H1 (cell line): Measurements from ENCODE around the gene ZNF746. TPM values are rescaled to one million over a fixed set of nuclear protein-coding genes. Genes with fewer than 3 reads are reported as not detected.

ENCODE experiments used
- CTCF ChIA-PET: fragments of 300-600 bp; sonication (Branson Sonifier 250); formaldehyde crosslinking; loops from one replicate; lab custom pipeline; 2021; ENCODE audit not compliant: partially characterized antibody; lab: Charles Lee
- POLR2A ChIA-PET: fragments of 300-600 bp; sonication (Branson Sonifier 250); formaldehyde crosslinking; loops from one replicate; lab custom pipeline; 2021; ENCODE audit warnings: inconsistent platforms; ENCODE audit not compliant: partially characterized antibody; lab: Charles Lee
- DNase-seq, 2 experiments: peaks; one replicate each; pipeline versions ENCODE4 v3.0.0 to v3.0.0-alpha.2; 2010 to 2022; ENCODE audit warnings: low spot score in 2 of 2, low read depth in 1 of 2, mixed read lengths in 1 of 2
- FAIRE-seq: peaks from 2 replicates; lab custom pipeline; 2011; peaks lifted over from hg19 to GRCh38; lab: Jason Lieb, UNC
- H2AFZ ChIP-seq: 2 replicates; pipeline ENCODE4 v1.8.1; 2012; ENCODE audit warnings: low read length, inconsistent platforms
- H2AK5ac ChIP-seq: 2 replicates; pipeline ENCODE4 v1.6.1; 2013; ENCODE audit warnings: low read depth, low read length
- H2BK120ac ChIP-seq: replicated peaks from 2 replicates; pipeline ENCODE3; 2013; ENCODE audit warnings: low read depth, low read length, inconsistent platforms
- H2BK12ac ChIP-seq: 2 replicates; pipeline ENCODE4 v1.6.1; 2013; ENCODE audit warnings: low read depth, low read length
- H2BK15ac ChIP-seq: 2 replicates; pipeline ENCODE4 v1.6.1; 2013; ENCODE audit warnings: low read length
- H2BK20ac ChIP-seq: 2 replicates; pipeline ENCODE4 v1.6.1; 2013; ENCODE audit warnings: low read length
- H2BK5ac ChIP-seq: 2 replicates; pipeline ENCODE4 v1.6.1; 2013; ENCODE audit warnings: low read depth, low read length
- H3K14ac ChIP-seq: 2 replicates; pipeline ENCODE4 v1.6.1; 2013; ENCODE audit warnings: inconsistent platforms; ENCODE audit not compliant: insufficient read length
- H3K18ac ChIP-seq: 2 replicates; pipeline ENCODE4 v1.6.1; 2013; ENCODE audit warnings: low read length; ENCODE audit errors: extremely low read depth
- H3K23ac ChIP-seq: 2 replicates; pipeline ENCODE4 v1.6.1; 2013; ENCODE audit warnings: inconsistent platforms; ENCODE audit not compliant: insufficient read length
- H3K23me2 ChIP-seq: 2 replicates; pipeline ENCODE4 v1.6.1; 2013; ENCODE audit warnings: low read depth, low read length
- H3K27ac ChIP-seq: 2 replicates; pipeline ENCODE4 v1.6.1; 2011; ENCODE audit warnings: low read depth, low read length, inconsistent platforms
- H3K27me3 ChIP-seq, 4 experiments: replicated peaks in 1 of 4; 1 replicate in 1 of 4; 2 replicates in 3 of 4; pipeline versions ENCODE4 v1.6.1 to v1.8.1; 2011 to 2013; ENCODE audit warnings: low read length in 3 of 4, mild to moderate bottlenecking in 3 of 4, inconsistent platforms in 2 of 4, mixed read lengths in 2 of 4, moderate library complexity in 1 of 4; ENCODE audit not compliant: control insufficient read depth in 3 of 4, insufficient read depth in 3 of 4; ENCODE audit errors: extremely low read depth in 1 of 4
- H3K36me3 ChIP-seq, 4 experiments: 2 replicates each; pipeline versions ENCODE4 v1.6.1 to v1.8.1; 2011 to 2013; ENCODE audit warnings: mild to moderate bottlenecking in 4 of 4, low read length in 3 of 4, moderate library complexity in 2 of 4, control low read depth in 1 of 4, inconsistent platforms in 1 of 4; ENCODE audit not compliant: insufficient read depth in 4 of 4, control insufficient read depth in 2 of 4
- H3K4ac ChIP-seq: replicated peaks from 2 replicates; pipeline ENCODE3; 2013; ENCODE audit warnings: low read length, low read depth, mixed read lengths, inconsistent platforms; ENCODE audit not compliant: insufficient read length
- H3K4me1 ChIP-seq, 4 experiments: replicated peaks in 1 of 4; 1 replicate in 1 of 4; 2 replicates in 3 of 4; pipeline versions ENCODE4 v1.6.1 to v1.8.1; 2011 to 2013; ENCODE audit warnings: low read length in 3 of 4, inconsistent platforms in 2 of 4, mixed read lengths in 1 of 4; ENCODE audit not compliant: insufficient read depth in 4 of 4, control insufficient read depth in 3 of 4
- H3K4me2 ChIP-seq, 2 experiments: 2 replicates each; pipeline versions ENCODE4 v1.6.1 to v1.8.1; 2011 to 2013; ENCODE audit warnings: low read depth in 2 of 2, low read length in 2 of 2, control low read depth in 1 of 2, inconsistent platforms in 1 of 2, mild to moderate bottlenecking in 1 of 2; ENCODE audit not compliant: insufficient read depth in 1 of 2
- H3K4me3 ChIP-seq, 4 experiments: fragments of 200-600, 300-600 bp in 1 of 4; sonication (generic), shearing (Covaris generic), sonication (Bioruptor Twin) in 1 of 4; 2 replicates each; pipeline versions ENCODE4 v1.5.1 to v1.8.1; 2011 to 2016; ENCODE audit warnings: low read length in 4 of 4, low read depth in 3 of 4, control low read depth in 2 of 4, inconsistent platforms in 2 of 4, mild to moderate bottlenecking in 2 of 4, mixed read lengths in 1 of 4, moderate library complexity in 1 of 4; ENCODE audit not compliant: insufficient read depth in 2 of 4; ENCODE audit errors: extremely low read depth in 1 of 4
- H3K56ac ChIP-seq: replicated peaks from 2 replicates; pipeline ENCODE3; 2013; ENCODE audit warnings: low read depth, mild to moderate bottlenecking, mixed read lengths, low read length, inconsistent platforms; ENCODE audit not compliant: insufficient read length
- H3K79me1 ChIP-seq: 2 replicates; pipeline ENCODE4 v1.6.1; 2013; ENCODE audit warnings: low read depth, low read length, control low read depth
- H3K79me2 ChIP-seq, 2 experiments: 2 replicates each; pipeline versions ENCODE4 v1.6.1 to v1.8.1; 2012 to 2013; ENCODE audit warnings: low read length in 2 of 2, mild to moderate bottlenecking in 2 of 2, inconsistent platforms in 1 of 2; ENCODE audit not compliant: insufficient read depth in 2 of 2, control insufficient read depth in 1 of 2
- H3K9ac ChIP-seq, 4 experiments: replicated peaks in 1 of 4; 1 replicate in 1 of 4; 2 replicates in 3 of 4; pipeline versions ENCODE4 v1.6.1 to v1.8.1; 2011 to 2013; ENCODE audit warnings: low read depth in 3 of 4, low read length in 3 of 4, control low read depth in 2 of 4, mild to moderate bottlenecking in 2 of 4, moderate library complexity in 2 of 4, inconsistent platforms in 1 of 4; ENCODE audit errors: extremely low read depth in 1 of 4
- H3K9me3 ChIP-seq, 2 experiments: 2 replicates each; pipeline versions ENCODE4 v1.6.1 to v1.8.1; 2012 to 2013; ENCODE audit warnings: mild to moderate bottlenecking in 2 of 2, moderate library complexity in 2 of 2, control low read depth in 1 of 2, inconsistent platforms in 1 of 2, low read depth in 1 of 2, low read length in 1 of 2, mixed read lengths in 1 of 2; ENCODE audit not compliant: insufficient read depth in 2 of 2
- H4K20me1 ChIP-seq, 2 experiments: replicated peaks in 1 of 2; 2 replicates each; pipeline versions ENCODE3 to v1.8.1; 2011 to 2013; ENCODE audit warnings: inconsistent platforms in 2 of 2, low read length in 2 of 2, mild to moderate bottlenecking in 1 of 2; ENCODE audit not compliant: insufficient read depth in 2 of 2, control insufficient read depth in 1 of 2
- H4K5ac ChIP-seq: 2 replicates; pipeline ENCODE4 v1.6.1; 2013; ENCODE audit warnings: low read length, low read depth, mixed read lengths, inconsistent platforms; ENCODE audit not compliant: insufficient read length
- H4K8ac ChIP-seq: 2 replicates; pipeline ENCODE4 v1.8.0; 2013; ENCODE audit warnings: mild to moderate bottlenecking, moderate library complexity, low read length, inconsistent platforms; ENCODE audit not compliant: insufficient read depth; ENCODE audit errors: extremely low read depth
- H4K91ac ChIP-seq: replicated peaks from 2 replicates; pipeline ENCODE3; 2013; ENCODE audit warnings: low read length, mixed read lengths, inconsistent platforms; ENCODE audit not compliant: insufficient read length
- BCL11A ChIP-seq, 2 experiments: IDR thresholded peaks; one replicate each; pipeline ENCODE4 v1.6.1; 2011; ENCODE audit warnings: low read depth in 2 of 2, low read length in 2 of 2, mild to moderate bottlenecking in 2 of 2
- CBX8 ChIP-seq: fragments of 300-800, 300-1000 bp; sonication (generic); IDR thresholded peaks from 2 replicates; pipeline ENCODE4 v1.7.1; 2016; ENCODE audit warnings: low read depth, low read length, borderline replicate concordance
- CEBPB ChIP-seq: IDR thresholded peaks from 2 replicates; pipeline ENCODE4 v1.6.1; 2012; ENCODE audit warnings: low read depth, low read length
- CHD2 ChIP-seq: IDR thresholded peaks from 2 replicates; pipeline ENCODE4 v1.6.1; 2012; ENCODE audit warnings: low read length, improper control_type of control experiment
- CREB1 ChIP-seq: IDR thresholded peaks from 2 replicates; pipeline ENCODE4 v1.6.1; 2012; ENCODE audit warnings: inconsistent platforms
- CTCF ChIP-seq, 3 experiments: IDR thresholded peaks; 1 replicate in 2 of 3; 2 replicates in 1 of 3; pipeline versions ENCODE4 v1.5.1 to v1.6.1; 2011; ENCODE audit warnings: low read length in 3 of 3, mild to moderate bottlenecking in 3 of 3, inconsistent platforms in 2 of 3, low read depth in 1 of 3, moderate library complexity in 1 of 3; ENCODE audit not compliant: insufficient read depth in 1 of 3; ENCODE audit errors: control extremely low read depth in 1 of 3
- FOSL1 ChIP-seq: IDR thresholded peaks from 2 replicates; pipeline ENCODE4 v1.6.1; 2011; ENCODE audit warnings: mild to moderate bottlenecking, low read depth, low read length, moderate library complexity; ENCODE audit not compliant: insufficient read depth
- NRF1 ChIP-seq: IDR thresholded peaks from 2 replicates; pipeline ENCODE4 v1.6.1; 2011; ENCODE audit warnings: mild to moderate bottlenecking, low read depth, low read length, improper control_type of control experiment
- RAD21 ChIP-seq, 2 experiments: IDR thresholded peaks in 1 of 2; conservative IDR thresholded peaks in 1 of 2; 2 replicates each; pipeline ENCODE4 v1.6.1; 2011; ENCODE audit warnings: low read depth in 2 of 2, low read length in 2 of 2, improper control_type of control experiment in 1 of 2, inconsistent platforms in 1 of 2, mild to moderate bottlenecking in 1 of 2, moderate library complexity in 1 of 2
- TEAD4 ChIP-seq: IDR thresholded peaks from 2 replicates; pipeline ENCODE4 v1.6.1; 2012; ENCODE audit warnings: low read depth, low read length, inconsistent platforms, mixed read lengths
- YY1 ChIP-seq: IDR thresholded peaks from 2 replicates; pipeline ENCODE4 v1.6.1; 2011; ENCODE audit warnings: low read depth, mild to moderate bottlenecking, low read length
- WGBS, 2 experiments: shearing (Covaris generic) in 1 of 2; methylation state at CpG; one replicate each; pipeline versions ENCODE4 v1.1.6 to v1.1.7; 2013 to 2015; ENCODE audit warnings: low lambda C conversion rate in 2 of 2, mixed read lengths in 2 of 2, inconsistent platforms in 1 of 2, low coverage in 1 of 2, missing lambda C conversion rate in 1 of 2; ENCODE audit not compliant: insufficient replicate concordance in 2 of 2, insufficient coverage in 1 of 2, insufficient read length in 1 of 2; ENCODE audit errors: extremely low coverage in 1 of 2, missing lambda C conversion rate in 1 of 2; 5-methylcytosine and 5-hydroxymethylcytosine counted together
- polyA plus RNA-seq, 7 experiments: library from polyadenylated mRNA; depleted of rRNA in 3 of 7; stranded (reverse) in 5 of 7; unstranded in 2 of 7; fragments of >200 nt in 5 of 7; fragments of 200-250 nt in 2 of 7; gene quantifications; 1 replicate in 5 of 7; 2 replicates in 1 of 7; 4 replicates in 1 of 7; pipeline versions ENCODE4 v1.2.1 to v1.2.3, GENCODE V29; 2011 to 2013; ENCODE audit warnings: missing spikeins in 2 of 7, mixed read lengths in 2 of 7
- total RNA-seq: library from RNA; stranded (reverse); fragmentation: NEBNext Ultra II Directional; extraction: Animal tissue kit (Norgen Biotek cat#: 25700); gene quantifications from 2 replicates; pipeline ENCODE4 v1.2.1, GENCODE V29; 2021
- TF ChIP-seq, protein P1 (sequence below): IDR thresholded peaks from 2 replicates; pipeline ENCODE4 v1.6.1; 2012; ENCODE audit warnings: inconsistent platforms

Gene ZNF746
- total and polyA plus RNA-seq, 2 of the 8 experiments (the other 6 are each of a cell fraction or from before 2014, with no cell fraction given), result 7.5 to 15.6 TPM

DNA sequence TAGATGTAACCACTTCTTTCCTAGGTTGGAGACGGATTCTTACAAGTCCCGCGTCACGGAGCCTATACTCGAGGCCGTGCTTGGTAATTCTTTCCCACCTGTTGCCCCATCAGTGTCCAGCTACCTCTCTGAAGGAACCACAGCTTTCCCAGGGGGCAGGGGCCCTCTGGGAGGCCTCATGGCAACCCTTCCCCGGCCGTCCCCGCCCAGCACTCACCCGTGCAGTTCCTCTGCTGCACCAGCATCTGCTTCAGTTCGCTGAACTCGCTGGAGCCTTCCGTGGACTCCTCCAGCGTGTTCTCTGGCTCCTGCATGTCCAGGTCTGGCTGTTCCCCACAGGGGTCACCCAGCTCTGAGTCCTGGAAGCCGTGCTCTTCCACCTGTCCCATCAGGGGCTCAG lies 61.3 kb downstream of the ZNF746 start:
- H3K4me2 ChIP-seq, result no peak overlapping the region
- TF ChIP-seq CREB1 (no peak), CEBPB (no peak), CHD2 (no peak), TEAD4 (no peak), CTCF (IDR thresholded peaks at IDR 0.05; ENCODE audit: control extremely low read depth in 1 of 3, insufficient read depth in 1 of 3, low read depth in 1 of 3, low read length in 3 of 3) (no peak), NRF1 (no peak), RAD21 (IDR thresholded peaks at IDR 0.05 in 1 of 2, conservative IDR thresholded peaks at IDR 0.05 in 1 of 2; ENCODE audit: low read depth in 2 of 2, low read length in 2 of 2) (no peak), BCL11A (IDR thresholded peaks at IDR 0.05; ENCODE audit: low read depth in 2 of 2, low read length in 2 of 2) (no peak), YY1 (no peak), FOSL1 (no peak), CBX8 (no peak)
- TF ChIP-seq, protein P1, sequence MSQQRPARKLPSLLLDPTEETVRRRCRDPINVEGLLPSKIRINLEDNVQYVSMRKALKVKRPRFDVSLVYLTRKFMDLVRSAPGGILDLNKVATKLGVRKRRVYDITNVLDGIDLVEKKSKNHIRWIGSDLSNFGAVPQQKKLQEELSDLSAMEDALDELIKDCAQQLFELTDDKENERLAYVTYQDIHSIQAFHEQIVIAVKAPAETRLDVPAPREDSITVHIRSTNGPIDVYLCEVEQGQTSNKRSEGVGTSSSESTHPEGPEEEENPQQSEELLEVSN, result no peak

More for the DNA sequence above, 61.3 kb downstream of the ZNF746 start:
- no peak overlapping the region for H4K5ac ChIP-seq
- ChIA-PET CTCF (interaction anchor here (0.6 to 1.5 kb wide), 4 partner anchors 9 to 186 kb away, joined by 3 to 5 read pairs (median 3); partner anchors contain the start of gene ZNF777), POLR2A (no interaction called here)
- no peak overlapping the region for H4K91ac ChIP-seq
- no peak overlapping the region for H3K4ac ChIP-seq
- no peaks in the 10 kb centered on the region for H3K23me2 ChIP-seq
- H2AFZ ChIP-seq, result no peak overlapping the region
- no peak overlapping the region for H2BK5ac ChIP-seq
- no peak overlapping the region for H2BK120ac ChIP-seq
- H3K9ac ChIP-seq, result no peak overlapping the region
- FAIRE-seq, result no peak
- peaks cover 0 to 2% of the 10 kb centered on the region in 2 experiments for H4K20me1 ChIP-seq
- no peaks in the 10 kb centered on the region for H3K79me2 ChIP-seq
- H2BK20ac ChIP-seq, result no peak overlapping the region
- H3K79me1 ChIP-seq, result no peaks in the 10 kb centered on the region
- no peak overlapping the region for H3K14ac ChIP-seq
- H3K9me3 ChIP-seq, result no peaks in the 10 kb centered on the region
- WGBS, 2 experiments, result 94% methylated on average over 14 of the region's 15 CpGs; no CpG with 5 or more reads in 1 of the 2 experiments
- DNase-seq, result no peak
- no peak overlapping the region for H2AK5ac ChIP-seq
- no peak overlapping the region for H3K18ac ChIP-seq
- no peak overlapping the region for H3K56ac ChIP-seq
- H3K4me1 ChIP-seq, result no peaks in the 10 kb centered on the region
- no peak overlapping the region for H3K4me3 ChIP-seq
- H3K36me3 ChIP-seq, result peaks cover 0 to 16% (median 0%) of the 10 kb centered on the region in 4 experiments; a peak in 3 of 8 replicates
- no peak overlapping the region for H2BK15ac ChIP-seq
- no peak overlapping the region for H3K27ac ChIP-seq
- no peak overlapping the region for H2BK12ac ChIP-seq
- no peak overlapping the region for H4K8ac ChIP-seq
- H3K27me3 ChIP-seq, result no peaks in the 10 kb centered on the region
- no peak overlapping the region for H3K23ac ChIP-seq
